HepG2 (cell line): Measurements from ENCODE around the gene EIF3J. TPM values are rescaled to one million over a fixed set of nuclear protein-coding genes. Genes with fewer than 3 reads are reported as not detected.

Source experiments
- ATAC-seq: fragments of 200-7000 bp; cut with Tn5 transposase; 3 replicates; pipeline ENCODE4 v1.9.1; 2020; ENCODE audit warnings: mild to moderate bottlenecking, moderate library complexity
- BruUV-seq: library from RNA; stranded (reverse); fragments of 400-500 nt; replicated peaks from 2 replicates; lab custom pipeline; 2021; lab: Mats Ljungman, UMichigan
- CTCF ChIA-PET: fragments of 300-600 bp; formaldehyde crosslinking; extraction: SDS; loops from one replicate; lab custom pipeline; 2021; ENCODE audit warnings: low total read pairs, inconsistent platforms, low intra/inter-chr PET ratio; lab: Yijun Ruan, JAX
- POLR2A ChIA-PET: fragments of 350-600 bp; sonication (Branson Sonifier 250); formaldehyde crosslinking; loops from one replicate; lab custom pipeline; 2020; ENCODE audit warnings: antibody characterized with exemption, inconsistent platforms; lab: Yijun Ruan, JAX
- DNase-seq: peaks from one replicate; pipeline ENCODE4 v3.0.0-alpha.2; 2015; ENCODE audit warnings: low spot score
- FAIRE-seq: peaks from 3 replicates; lab custom pipeline; 2011; peaks lifted over from hg19 to GRCh38; lab: Jason Lieb, UNC
- H2AFZ ChIP-seq: one replicate; pipeline ENCODE4 v1.6.1; 2011; ENCODE audit warnings: low read length, inconsistent platforms
- H3K27ac ChIP-seq: fragments of 300-600 bp; 3 replicates; pipeline ENCODE4 v1.8.0; 2011; ENCODE audit warnings: mixed run types, mild to moderate bottlenecking, mixed read lengths, low read length, inconsistent platforms; ENCODE audit not compliant: insufficient read depth; ENCODE audit errors: extremely low read length
- H3K27me3 ChIP-seq, 2 experiments: fragments of 200-600 bp in 1 of 2; 2 replicates in 1 of 2; 3 replicates in 1 of 2; pipeline versions ENCODE4 v1.6.0 to v1.8.0; 2011; ENCODE audit warnings: low read length in 2 of 2, mild to moderate bottlenecking in 2 of 2, moderate library complexity in 2 of 2, inconsistent platforms in 1 of 2; ENCODE audit not compliant: insufficient read depth in 2 of 2, control insufficient read depth in 1 of 2
- H3K36me3 ChIP-seq, 2 experiments: fragments of 200-600 bp in 1 of 2; replicated peaks in 1 of 2; 2 replicates in 1 of 2; 3 replicates in 1 of 2; pipeline versions ENCODE4 v1.5.1 to v1.8.0; 2011; ENCODE audit warnings: low read length in 2 of 2, inconsistent platforms in 1 of 2; ENCODE audit not compliant: insufficient read depth in 2 of 2, control insufficient read depth in 1 of 2
- H3K4me1 ChIP-seq: 2 replicates; pipeline ENCODE4 v1.5.1; 2012; ENCODE audit warnings: low read length, inconsistent platforms; ENCODE audit not compliant: insufficient read depth
- H3K4me2 ChIP-seq: 2 replicates; pipeline ENCODE4 v1.6.0; 2011; ENCODE audit warnings: low read depth, low read length, inconsistent platforms
- H3K4me3 ChIP-seq, 3 experiments: fragments of 200-600 bp in 1 of 3; sonication (generic), shearing (Covaris generic) in 1 of 3; replicated peaks in 1 of 3; 2 replicates each; pipeline ENCODE4 v1.5.1; 2011 to 2016; ENCODE audit warnings: low read length in 3 of 3, inconsistent platforms in 2 of 3, low read depth in 2 of 3, mild to moderate bottlenecking in 2 of 3, control low read depth in 1 of 3, mixed read lengths in 1 of 3; ENCODE audit not compliant: insufficient read depth in 1 of 3
- H3K79me2 ChIP-seq: one replicate; pipeline ENCODE4 v1.6.1; 2011; ENCODE audit warnings: low read length, inconsistent platforms; ENCODE audit not compliant: insufficient read depth
- H3K9ac ChIP-seq: 2 replicates; pipeline ENCODE4 v1.6.0; 2011; ENCODE audit warnings: mild to moderate bottlenecking, low read depth, low read length, inconsistent platforms; ENCODE audit not compliant: insufficient read depth
- H3K9me3 ChIP-seq: 2 replicates; pipeline ENCODE4 v1.5.1; 2012; ENCODE audit warnings: mild to moderate bottlenecking, low read length
- H4K20me1 ChIP-seq: 2 replicates; pipeline ENCODE4 v1.6.0; 2011; ENCODE audit warnings: inconsistent platforms, mild to moderate bottlenecking, low read length, moderate library complexity; ENCODE audit not compliant: insufficient read depth
- FOXA3 ChIP-seq: IDR thresholded peaks from 2 replicates; pipeline ENCODE4 v1.6.1; 2016; ENCODE audit warnings: missing genetic modification reagents, missing compliant biosample characterization
- HNRNPL ChIP-seq: fragments of 200-400 bp; formaldehyde crosslinking; IDR thresholded peaks from 2 replicates; pipeline ENCODE4 v1.6.1; 2017; ENCODE audit warnings: mild to moderate bottlenecking, low read depth, low read length
- HOXA3 ChIP-seq: sonication (generic); formaldehyde crosslinking; IDR thresholded peaks from 2 replicates; pipeline ENCODE4 v1.5.0; 2020; ENCODE audit warnings: missing genetic modification reagents
- KLF13 ChIP-seq: sonication (generic); formaldehyde crosslinking; IDR thresholded peaks from 2 replicates; pipeline ENCODE4 v1.4.0; 2020; ENCODE audit warnings: mild to moderate bottlenecking, missing genetic modification reagents
- ZBTB8A ChIP-seq: sonication (generic); formaldehyde crosslinking; IDR thresholded peaks from 2 replicates; pipeline ENCODE4 v1.4.0; 2020; ENCODE audit warnings: mild to moderate bottlenecking, low read depth, missing genetic modification reagents, borderline replicate concordance
- ZNF17 ChIP-seq: sonication (generic); formaldehyde crosslinking; IDR thresholded peaks from 2 replicates; pipeline ENCODE4 v1.5.0; 2020; ENCODE audit warnings: mild to moderate bottlenecking, missing genetic modification reagents
- ZNF331 ChIP-seq: sonication (generic); formaldehyde crosslinking; IDR thresholded peaks from 2 replicates; pipeline ENCODE4 v1.4.0; 2020; ENCODE audit warnings: missing genetic modification reagents
- in situ Hi-C: cut with HindIII; loops from 2 replicates; pipeline ENCODE4 v1.10.0; 2017; ENCODE audit warnings: low pct_unique_long_range_greater_than_20kb; ENCODE audit not compliant: extremely low pct_ligation_motif_present
- intact Hi-C: fragments of 100-400 bp; cut with micrococcal nuclease; formaldehyde crosslinking; loops from one replicate; pipeline ENCODE4 v1.10.0; 2022; ENCODE audit not compliant: unreplicated experiment
- polyA plus RNA-seq, 8 experiments: library from polyadenylated mRNA; depleted of rRNA in 3 of 8; stranded (reverse) in 7 of 8; unstranded in 1 of 8; fragments of >200 nt; fragmentation: Illumina TruSeq in 4 of 8; extraction: Trizol in 4 of 8; gene quantifications; 2 replicates each; pipeline versions ENCODE4 v1.2.1 to v1.2.3, GENCODE V29; 2011 to 2016; ENCODE audit warnings: low read depth in 4 of 8, missing spikeins in 1 of 8, mixed read lengths in 1 of 8; ENCODE audit not compliant: insufficient read depth in 1 of 8
- total RNA-seq, 5 experiments: library from RNA; depleted of rRNA; stranded (reverse); fragments of >200 nt; fragmentation: Illumina TruSeq; extraction: Trizol; gene quantifications; 2 replicates each; pipeline ENCODE4 v1.2.3, GENCODE V29; 2016; ENCODE audit warnings: low read depth in 1 of 5
- TF ChIP-seq, protein P1 (sequence below): sonication (generic); formaldehyde crosslinking; IDR thresholded peaks from 2 replicates; pipeline ENCODE4 v1.4.0; 2020; ENCODE audit warnings: mild to moderate bottlenecking, missing genetic modification reagents
- TF ChIP-seq, protein P2 (sequence below): sonication (generic); formaldehyde crosslinking; IDR thresholded peaks from 2 replicates; pipeline ENCODE4 v1.8.0; 2022; ENCODE audit warnings: mild to moderate bottlenecking, missing genetic modification reagents, moderate library complexity
- TF ChIP-seq, protein P3 (sequence below): sonication (generic); formaldehyde crosslinking; IDR thresholded peaks from 2 replicates; pipeline ENCODE4 v1.5.0; 2020; ENCODE audit warnings: mild to moderate bottlenecking, low read depth, missing genetic modification reagents, borderline replicate concordance

The EIF3J gene
- total and polyA plus RNA-seq, 2 of the 13 experiments (the other 11 are each of a cell fraction or from before 2014, with no cell fraction given): 51.7 to 69.2 TPM

DNA sequence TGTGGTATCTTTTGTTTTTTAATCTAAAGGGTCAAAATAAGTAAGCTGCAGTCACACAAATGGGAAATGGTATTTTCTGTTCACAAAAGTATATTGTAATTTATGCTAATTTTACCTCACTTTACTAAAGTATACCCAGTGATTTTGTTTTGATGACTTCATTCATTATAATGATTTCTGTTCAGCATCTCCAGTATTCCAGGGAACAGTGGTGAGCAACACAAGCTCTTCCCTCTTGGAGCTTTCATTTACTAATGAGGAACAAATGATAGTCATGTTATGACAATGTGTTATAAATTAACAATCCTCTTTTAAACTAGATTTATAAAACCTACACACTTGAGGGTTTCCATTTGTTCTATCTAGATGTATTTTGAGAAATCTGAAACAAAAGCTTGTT is 20.5 kb upstream of the EIF3J start:
- H3K4me2 ChIP-seq: no peak overlapping the region
- no peak for ATAC-seq
- no peak overlapping the region for H2AFZ ChIP-seq
- H4K20me1 ChIP-seq: no peaks in the 10 kb centered on the region
- no peaks in the 10 kb centered on the region for H3K4me1 ChIP-seq
- no peaks in the 10 kb centered on the region for H3K27me3 ChIP-seq
- FAIRE-seq: no peak
- CTCF ChIA-PET: no interaction called here
- intact Hi-C loops (no loop called here), in situ Hi-C loops (loop anchor here (25.0 kb wide), 1 partner anchor 629 kb away; no protein-coding TSS in a partner anchor)
- H3K79me2 ChIP-seq: no peaks in the 10 kb centered on the region
- H3K9me3 ChIP-seq: no peaks in the 10 kb centered on the region
- no TSS peak for BruUV-seq
- no peak overlapping the region for H3K27ac ChIP-seq
- TF ChIP-seq, protein P1, sequence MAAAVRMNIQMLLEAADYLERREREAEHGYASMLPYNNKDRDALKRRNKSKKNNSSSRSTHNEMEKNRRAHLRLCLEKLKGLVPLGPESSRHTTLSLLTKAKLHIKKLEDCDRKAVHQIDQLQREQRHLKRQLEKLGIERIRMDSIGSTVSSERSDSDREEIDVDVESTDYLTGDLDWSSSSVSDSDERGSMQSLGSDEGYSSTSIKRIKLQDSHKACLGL (CRISPR knock-in tag): no peak
- TF ChIP-seq KLF13 (CRISPR knock-in tag): no peak
- no peak for TF ChIP-seq ZNF17 (CRISPR knock-in tag)
- TF ChIP-seq ZBTB8A: no peak
- TF ChIP-seq HNRNPL: no peak
- no peak for TF ChIP-seq FOXA3 (CRISPR knock-in tag)
- TF ChIP-seq, protein P2, sequence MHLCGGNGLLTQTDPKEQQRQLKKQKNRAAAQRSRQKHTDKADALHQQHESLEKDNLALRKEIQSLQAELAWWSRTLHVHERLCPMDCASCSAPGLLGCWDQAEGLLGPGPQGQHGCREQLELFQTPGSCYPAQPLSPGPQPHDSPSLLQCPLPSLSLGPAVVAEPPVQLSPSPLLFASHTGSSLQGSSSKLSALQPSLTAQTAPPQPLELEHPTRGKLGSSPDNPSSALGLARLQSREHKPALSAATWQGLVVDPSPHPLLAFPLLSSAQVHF (CRISPR knock-in tag): no peak
- TF ChIP-seq HOXA3 (CRISPR knock-in tag): no peak
- no peak for TF ChIP-seq ZNF331 (CRISPR knock-in tag)
- TF ChIP-seq, protein P3, sequence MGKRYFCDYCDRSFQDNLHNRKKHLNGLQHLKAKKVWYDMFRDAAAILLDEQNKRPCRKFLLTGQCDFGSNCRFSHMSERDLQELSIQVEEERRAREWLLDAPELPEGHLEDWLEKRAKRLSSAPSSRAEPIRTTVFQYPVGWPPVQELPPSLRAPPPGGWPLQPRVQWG (CRISPR knock-in tag): no peak
- peaks cover 8 to 42% of the 10 kb centered on the region in 2 experiments; a peak in 4 of 5 replicates for H3K36me3 ChIP-seq
- POLR2A ChIA-PET: interaction anchor here (0.5 kb wide), 1 partner anchor 30 kb away, joined by 3 read pairs; no protein-coding TSS in a partner anchor
- no peak for DNase-seq
- no peak overlapping the region for H3K9ac ChIP-seq
- H3K4me3 ChIP-seq: no peak overlapping the region
